Measurements from ENCODE around the gene HIPK2. TPM values are rescaled to one million over a fixed set of nuclear protein-coding genes. Genes with fewer than 3 reads are reported as not detected.

HIPK2 gene
- polyA plus RNA-seq, 1 donor (not counting 4 experiments of a cell fraction or from before 2014, with no cell fraction given), result 5.8 TPM

DNA sequence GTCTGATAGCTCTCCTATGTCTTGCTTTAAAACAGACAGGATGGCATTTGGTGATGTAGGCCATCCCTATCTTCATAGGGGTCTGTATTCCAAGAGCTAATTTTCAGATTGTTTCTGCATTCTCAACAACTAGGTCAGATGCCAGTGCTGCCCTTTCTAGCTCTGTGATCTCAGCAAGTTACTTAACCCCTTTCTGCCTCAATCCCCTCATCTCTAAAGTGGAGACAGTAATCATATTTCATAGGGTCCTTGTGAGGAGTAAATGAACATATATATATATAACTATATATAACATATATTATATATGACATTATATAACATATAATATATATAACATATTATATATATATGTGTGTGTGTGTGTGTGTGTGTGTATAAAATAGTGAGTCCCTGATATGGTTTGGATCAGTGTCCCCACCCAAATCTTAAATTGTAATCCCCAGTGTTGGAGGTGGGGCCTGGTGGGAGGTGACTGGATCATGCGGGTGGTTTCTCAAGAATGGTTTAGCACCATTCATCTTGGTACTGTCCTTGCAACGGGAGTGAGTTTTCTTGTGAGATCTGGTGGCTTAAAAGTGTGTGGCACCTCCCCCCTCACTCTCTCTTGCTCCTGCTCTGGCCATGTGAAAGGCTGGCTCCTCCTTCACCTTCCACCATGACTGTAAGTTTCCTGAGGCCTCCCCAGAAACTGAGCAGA is 45.2 kb downstream of the HIPK2 start:
- Histone ChIP-seq H3K4me1 (ENCODE audit: control insufficient read depth, extremely low read depth, insufficient read depth, low read length) (peaks cover 40% of the 10 kb centered on the region), H4K20me1 (ENCODE audit: control insufficient read depth, extremely low read depth, insufficient read depth, low read length) (no peaks in the 10 kb centered on the region), H3K27me3 (ENCODE audit: control insufficient read depth, extremely low read depth, insufficient read depth, low read length) (no peaks in the 10 kb centered on the region), H3K9me3 (ENCODE audit: control insufficient read depth, low read depth, low read length) (peaks cover 2% of the 10 kb centered on the region), H3K79me2 (ENCODE audit: control insufficient read depth, insufficient read depth, low read length) (peaks cover 56% of the 10 kb centered on the region), H3K36me3 (ENCODE audit: control insufficient read depth in 2 of 2, extremely low read depth in 1 of 2, insufficient read depth in 2 of 2, low read length in 2 of 2) (peaks cover 3 to 6% of the 10 kb centered on the region in 2 experiments), H2AFZ (ENCODE audit: control insufficient read depth, low read length) (no peak overlapping the region), H3K9ac (ENCODE audit: control insufficient read depth, extremely low read depth, insufficient read depth, low read length) (no peak overlapping the region), H3K27ac (ENCODE audit: control insufficient read depth, insufficient read depth, low read length) (peak overlapping the region; percentile 29), H3K4me2 (ENCODE audit: control insufficient read depth, extremely low read depth, insufficient read depth, low read depth, low read length) (peak overlapping the region; percentile 72), H3K9me1 (ENCODE audit: control insufficient read depth, extremely low read depth, insufficient read depth, low read length) (no peaks in the 10 kb centered on the region), H3K4me3 (ENCODE audit: control insufficient read depth in 2 of 3, extremely low read depth in 1 of 3, insufficient read depth in 2 of 3, low read depth in 1 of 3, low read length in 3 of 3) (peak overlapping the region in 1 of 3 experiments; percentile 21)
- dilution Hi-C loops (cut with MboI; ENCODE audit: extremely low pct_ligation_motif_present, low sequenced_read_pairs), result no loop called here
- no peak for FAIRE-seq
- no peak for TF ChIP-seq EZH2 (IDR thresholded peaks at IDR 0.05; ENCODE audit: low read length)
- TF ChIP-seq, protein P1, sequence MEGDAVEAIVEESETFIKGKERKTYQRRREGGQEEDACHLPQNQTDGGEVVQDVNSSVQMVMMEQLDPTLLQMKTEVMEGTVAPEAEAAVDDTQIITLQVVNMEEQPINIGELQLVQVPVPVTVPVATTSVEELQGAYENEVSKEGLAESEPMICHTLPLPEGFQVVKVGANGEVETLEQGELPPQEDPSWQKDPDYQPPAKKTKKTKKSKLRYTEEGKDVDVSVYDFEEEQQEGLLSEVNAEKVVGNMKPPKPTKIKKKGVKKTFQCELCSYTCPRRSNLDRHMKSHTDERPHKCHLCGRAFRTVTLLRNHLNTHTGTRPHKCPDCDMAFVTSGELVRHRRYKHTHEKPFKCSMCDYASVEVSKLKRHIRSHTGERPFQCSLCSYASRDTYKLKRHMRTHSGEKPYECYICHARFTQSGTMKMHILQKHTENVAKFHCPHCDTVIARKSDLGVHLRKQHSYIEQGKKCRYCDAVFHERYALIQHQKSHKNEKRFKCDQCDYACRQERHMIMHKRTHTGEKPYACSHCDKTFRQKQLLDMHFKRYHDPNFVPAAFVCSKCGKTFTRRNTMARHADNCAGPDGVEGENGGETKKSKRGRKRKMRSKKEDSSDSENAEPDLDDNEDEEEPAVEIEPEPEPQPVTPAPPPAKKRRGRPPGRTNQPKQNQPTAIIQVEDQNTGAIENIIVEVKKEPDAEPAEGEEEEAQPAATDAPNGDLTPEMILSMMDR (optimal IDR thresholded peaks at IDR 0.05 in 1 of 3, IDR thresholded peaks at IDR 0.05 in 1 of 3, conservative IDR thresholded peaks at IDR 0.05 in 1 of 3; ENCODE audit: extremely low read depth in 1 of 3, insufficient read depth in 2 of 3, low read length in 3 of 3), result no peak
- DNase-seq (ENCODE audit: low read depth, low spot score), result no peak

DNA sequence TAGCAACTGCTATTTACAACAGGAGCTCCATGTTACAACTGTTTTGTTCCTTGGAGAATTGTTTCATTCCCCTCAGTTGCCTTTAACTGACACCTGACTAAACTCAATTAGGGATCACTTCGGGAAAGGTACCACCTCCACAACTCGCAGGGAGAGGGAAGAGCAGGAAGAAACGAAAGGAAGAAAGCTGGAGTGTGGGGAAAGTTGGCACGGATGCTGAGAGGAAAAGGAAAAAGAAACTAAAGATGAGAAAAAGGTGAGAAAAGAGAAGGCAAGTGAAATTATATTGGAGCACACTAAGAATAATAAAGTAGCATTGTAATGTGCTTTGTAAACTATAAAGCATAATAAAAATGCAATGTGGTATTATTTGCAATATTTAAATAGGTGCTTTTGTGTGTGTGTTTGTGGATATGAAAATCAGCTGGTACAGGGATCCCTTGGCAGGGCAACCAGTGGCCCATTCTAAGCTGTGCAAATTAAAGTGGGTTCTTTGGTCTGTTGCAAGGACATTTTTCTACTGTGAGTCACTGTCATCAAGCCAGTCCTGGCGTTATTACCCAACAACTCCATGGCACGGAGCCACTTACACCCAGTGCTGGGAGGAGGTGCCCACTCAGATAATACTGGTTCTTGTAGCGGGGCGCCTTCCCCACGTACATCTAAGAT is 45.9 kb downstream of the HIPK2 start:
- peak overlapping the region; percentile 72 for H3K4me2 ChIP-seq (ENCODE audit: control insufficient read depth, extremely low read depth, insufficient read depth, low read depth, low read length)
- peaks cover 47% of the 10 kb centered on the region for H3K4me1 ChIP-seq (ENCODE audit: control insufficient read depth, extremely low read depth, insufficient read depth, low read length)
- H3K27me3 ChIP-seq (ENCODE audit: control insufficient read depth, extremely low read depth, insufficient read depth, low read length), result no peaks in the 10 kb centered on the region
- no peak for TF ChIP-seq EZH2 (IDR thresholded peaks at IDR 0.05; ENCODE audit: low read length)
- TF ChIP-seq, protein P1 (optimal IDR thresholded peaks at IDR 0.05 in 1 of 3, IDR thresholded peaks at IDR 0.05 in 1 of 3, conservative IDR thresholded peaks at IDR 0.05 in 1 of 3; ENCODE audit: extremely low read depth in 1 of 3, insufficient read depth in 2 of 3, low read length in 3 of 3), result no peak
- H3K4me3 ChIP-seq (ENCODE audit: control insufficient read depth in 2 of 3, extremely low read depth in 1 of 3, insufficient read depth in 2 of 3, low read depth in 1 of 3, low read length in 3 of 3), result peak overlapping the region in 1 of 3 experiments; percentile 12
- peaks cover 53% of the 10 kb centered on the region for H3K79me2 ChIP-seq (ENCODE audit: control insufficient read depth, insufficient read depth, low read length)
- H3K27ac ChIP-seq (ENCODE audit: control insufficient read depth, insufficient read depth, low read length), result peak overlapping the region; percentile 29
- peak; percentile 56 for FAIRE-seq
- no peaks in the 10 kb centered on the region for H4K20me1 ChIP-seq (ENCODE audit: control insufficient read depth, extremely low read depth, insufficient read depth, low read length)
- no peaks in the 10 kb centered on the region for H3K9me1 ChIP-seq (ENCODE audit: control insufficient read depth, extremely low read depth, insufficient read depth, low read length)
- dilution Hi-C loops (cut with MboI; ENCODE audit: extremely low pct_ligation_motif_present, low sequenced_read_pairs), result no loop called here
- peak; percentile 41 for DNase-seq (ENCODE audit: low read depth, low spot score)
- H2AFZ ChIP-seq (ENCODE audit: control insufficient read depth, low read length), result no peak overlapping the region
- peaks cover 3 to 6% of the 10 kb centered on the region in 2 experiments for H3K36me3 ChIP-seq (ENCODE audit: control insufficient read depth in 2 of 2, extremely low read depth in 1 of 2, insufficient read depth in 2 of 2, low read length in 2 of 2)
- no peak overlapping the region for H3K9ac ChIP-seq (ENCODE audit: control insufficient read depth, extremely low read depth, insufficient read depth, low read length)
- H3K9me3 ChIP-seq (ENCODE audit: control insufficient read depth, low read depth, low read length), result peaks cover 2% of the 10 kb centered on the region
